Left kidney (tissue), 2 donors: ENCODE results near the gene NACA. TPM values are rescaled to one million over a fixed set of nuclear protein-coding genes. Genes with fewer than 3 reads are reported as not detected.
A peak's percentile ranks its signal among the peaks of the same experiment; 100 is the strongest.

Experiments
- DNase-seq: peaks from one replicate; pipeline ENCODE4 v3.0.0-alpha.2; 2013
- polyA plus RNA-seq: library from polyadenylated mRNA; unstranded; fragments of 120-200 nt; gene quantifications from one replicate; pipeline ENCODE4 v1.2.1, GENCODE V29; 2013; ENCODE audit not compliant: insufficient read length

NACA gene
- polyA plus RNA-seq, 1 donor = 1,966 TPM

- no peak for DNase-seq
Observed at GRCh38 chr12:56695327-56696101, 29.6 kb downstream of the NACA start.

- no peak for DNase-seq
Observed at GRCh38 chr12:56694161-56694560, 30.9 kb downstream of the NACA start.

- DNase-seq = no peak
Observed at GRCh38 chr12:56688846-56689109, 36.3 kb downstream of the NACA start.

- peak; percentile 98 for DNase-seq
Observed at GRCh38 chr12:56688129-56688845, 36.8 kb downstream of the NACA start, which contains the start of gene PTGES3. Gene PTGES3 (minus strand): TSS chr12:56688284. CDS start chr12:56687999, 285 bp downstream.

GRCh38 chr12:56687223-56688128 is 37.6 kb downstream of the NACA start:
- DNase-seq = peak; percentile 32

- DNase-seq = peak; percentile 28
Observed at GRCh38 chr12:56684745-56685359, 40.2 kb downstream of the NACA start.

- no peak for DNase-seq
Observed at GRCh38 chr12:56682323-56682722, 42.8 kb downstream of the NACA start.

- DNase-seq = no peak
Observed at GRCh38 chr12:56679883-56680575, 45.1 kb downstream of the NACA start.

- no peak for DNase-seq
Observed at GRCh38 chr12:56678852-56679251, 46.2 kb downstream of the NACA start.

- DNase-seq = no peak
Observed at GRCh38 chr12:56677680-56678079, 47.4 kb downstream of the NACA start.

GRCh38 chr12:56676851-56677580 is 48.1 kb downstream of the NACA start:
- DNase-seq = no peak

- DNase-seq = no peak
Observed at GRCh38 chr12:56671608-56672007, 53.5 kb downstream of the NACA start.

GRCh38 chr12:56670836-56671235 is 54.3 kb downstream of the NACA start:
- no peak for DNase-seq

GRCh38 chr12:56668197-56668457 is 57.0 kb downstream of the NACA start:
- no peak for DNase-seq

Other genes starting within 250 kb of the NACA start
- 2.7 TPM for gene GLS2, start 237.1 kb downstream of the NACA start, polyA plus RNA-seq
- gene RBMS2, start 203.5 kb downstream of the NACA start, polyA plus RNA-seq = 36.7 TPM
- 114 TPM for gene BAZ2A, start 95.0 kb downstream of the NACA start, polyA plus RNA-seq
- 1,192 TPM for gene ATP5F1B, start 79.3 kb downstream of the NACA start, polyA plus RNA-seq
- gene PTGES3, start 37.0 kb downstream of the NACA start, polyA plus RNA-seq = 349 TPM
- gene PRIM1, start 27.0 kb upstream of the NACA start, polyA plus RNA-seq = 26.5 TPM
- gene HSD17B6, start 38.0 kb upstream of the NACA start, polyA plus RNA-seq = 1.4 TPM
- 0.32 TPM for gene SDR9C7, start 209.1 kb upstream of the NACA start, polyA plus RNA-seq
- gene RDH16, start 232.3 kb upstream of the NACA start, polyA plus RNA-seq = 1.2 TPM